GM18519 (cell line): ENCODE results near the gene JPH3.

Experiments used
- ATAC-seq: cut with Tn5 transposase; IDR thresholded peaks from one replicate; pipeline ENCODE4 v1.9.1; 2021; ENCODE audit warnings: mild to moderate bottlenecking, moderate library complexity; ENCODE audit not compliant: unreplicated experiment, low FRiP score

The JPH3 gene

GRCh38 chr16:87692176-87692575, 89.9 kb downstream of the JPH3 start:
- ATAC-seq: no peak

- no peak for ATAC-seq
Measured at GRCh38 chr16:87692756-87693155, 90.4 kb downstream of the JPH3 start.

GRCh38 chr16:87693827-87694226, 91.5 kb downstream of the JPH3 start:
- ATAC-seq: no peak

- no peak for ATAC-seq
Measured at GRCh38 chr16:87694441-87695125, 92.3 kb downstream of the JPH3 start.

- ATAC-seq: no peak
Measured at GRCh38 chr16:87695534-87695933, 93.2 kb downstream of the JPH3 start.

- ATAC-seq: no peak
Measured at GRCh38 chr16:87696726-87697125, 94.4 kb downstream of the JPH3 start.

GRCh38 chr16:87697256-87697655, 94.9 kb downstream of the JPH3 start:
- no peak for ATAC-seq

- ATAC-seq: no peak
Measured at GRCh38 chr16:87697792-87698191, 95.5 kb downstream of the JPH3 start.

- ATAC-seq: no peak
Measured at GRCh38 chr16:87698241-87698640, 95.9 kb downstream of the JPH3 start.

GRCh38 chr16:87698676-87699199, 96.4 kb downstream of the JPH3 start:
- no peak for ATAC-seq

GRCh38 chr16:87700406-87701077, 98.2 kb downstream of the JPH3 start:
- no peak for ATAC-seq

- no peak for ATAC-seq
Measured at GRCh38 chr16:87701078-87701460, 98.8 kb downstream of the JPH3 start.

- ATAC-seq: no peak
Measured at GRCh38 chr16:87701505-87701921, 99.2 kb downstream of the JPH3 start.

- ATAC-seq: peak; percentile 38
Measured at GRCh38 chr16:87702325-87702811, 100.1 kb downstream of the JPH3 start.

GRCh38 chr16:87703071-87703470, 100.8 kb downstream of the JPH3 start:
- no peak for ATAC-seq

- ATAC-seq: no peak
Measured at GRCh38 chr16:87703835-87704375, 101.6 kb downstream of the JPH3 start.

- no peak for ATAC-seq
Measured at GRCh38 chr16:87704754-87705353, 102.5 kb downstream of the JPH3 start.

GRCh38 chr16:87705771-87706277, 103.5 kb downstream of the JPH3 start:
- no peak for ATAC-seq

- no peak for ATAC-seq
Measured at GRCh38 chr16:87706278-87707000, 104.1 kb downstream of the JPH3 start.

GRCh38 chr16:87707097-87707496, 104.8 kb downstream of the JPH3 start:
- no peak for ATAC-seq
